ENCODE results near the gene NAALADL2.

NAALADL2 gene

DNA sequence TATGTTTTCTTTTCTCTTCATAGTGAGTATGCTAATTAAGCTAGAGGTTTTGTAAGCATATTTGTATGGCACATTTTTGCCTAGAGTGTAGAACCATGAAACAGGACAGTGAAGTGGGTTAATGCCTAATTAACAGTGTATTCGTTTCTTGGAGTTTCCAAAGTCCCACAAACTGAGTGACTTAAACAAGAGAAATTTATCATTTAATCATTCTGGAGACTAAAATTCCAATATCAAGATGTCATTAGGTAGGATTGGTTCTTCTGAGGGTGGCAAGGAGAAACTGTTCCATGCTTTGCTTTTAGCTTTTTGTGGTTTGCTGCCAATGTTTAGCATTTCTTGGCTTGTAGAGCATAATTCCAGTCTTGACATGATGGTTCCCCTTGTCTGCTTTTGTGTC is 734.2 kb downstream of the NAALADL2 start:
- H3K27ac ChIP-seq, result no peak overlapping the region
- no peak overlapping the region for H3K4me3 ChIP-seq (IDR thresholded peaks at IDR 0.05; ENCODE audit: insufficient read depth, low read depth, low read length)
- no peaks in the 10 kb centered on the region for H3K79me2 ChIP-seq (ENCODE audit: insufficient read depth, low read depth)
- no peak overlapping the region for H3K4me2 ChIP-seq
- no peaks in the 10 kb centered on the region for H4K20me1 ChIP-seq (ENCODE audit: insufficient read depth)
- no peaks in the 10 kb centered on the region for H3K36me3 ChIP-seq (ENCODE audit: insufficient read depth)
- H3K27me3 ChIP-seq (ENCODE audit: insufficient read depth, low read depth), result no peaks in the 10 kb centered on the region
- H3K4me1 ChIP-seq (ENCODE audit: low read depth, poor library complexity, severe bottlenecking), result no peaks in the 10 kb centered on the region
- H2AFZ ChIP-seq (ENCODE audit: low read depth), result no peak overlapping the region
- no peak overlapping the region for H3K9ac ChIP-seq
- TF ChIP-seq CTCF (conservative IDR thresholded peaks at IDR 0.05; ENCODE audit: low read depth, low read length), result no peak

- Histone ChIP-seq H3K27ac (no peak overlapping the region), H3K4me1 (ENCODE audit: low read depth, poor library complexity, severe bottlenecking) (no peaks in the 10 kb centered on the region), H3K4me3 (IDR thresholded peaks at IDR 0.05; ENCODE audit: insufficient read depth, low read depth, low read length) (no peak overlapping the region), H3K36me3 (ENCODE audit: insufficient read depth) (no peaks in the 10 kb centered on the region), H4K20me1 (ENCODE audit: insufficient read depth) (no peaks in the 10 kb centered on the region), H3K79me2 (ENCODE audit: insufficient read depth, low read depth) (no peaks in the 10 kb centered on the region), H3K4me2 (no peak overlapping the region), H2AFZ (ENCODE audit: low read depth) (no peak overlapping the region), H3K9ac (no peak overlapping the region), H3K27me3 (ENCODE audit: insufficient read depth, low read depth) (no peaks in the 10 kb centered on the region)
- no peak for TF ChIP-seq CTCF (conservative IDR thresholded peaks at IDR 0.05; ENCODE audit: low read depth, low read length)
Measured at GRCh38 chr3:175598740-175599139, 739.6 kb downstream of the NAALADL2 start.

GRCh38 chr3:175601521-175601920 is 742.4 kb downstream of the NAALADL2 start:
- Histone ChIP-seq H3K27me3 (ENCODE audit: insufficient read depth, low read depth) (no peaks in the 10 kb centered on the region), H3K27ac (no peak overlapping the region), H3K79me2 (ENCODE audit: insufficient read depth, low read depth) (no peaks in the 10 kb centered on the region), H3K36me3 (ENCODE audit: insufficient read depth) (no peaks in the 10 kb centered on the region), H3K4me3 (IDR thresholded peaks at IDR 0.05; ENCODE audit: insufficient read depth, low read depth, low read length) (no peak overlapping the region), H4K20me1 (ENCODE audit: insufficient read depth) (no peaks in the 10 kb centered on the region), H3K4me1 (ENCODE audit: low read depth, poor library complexity, severe bottlenecking) (no peaks in the 10 kb centered on the region), H2AFZ (ENCODE audit: low read depth) (no peak overlapping the region), H3K4me2 (no peak overlapping the region), H3K9ac (no peak overlapping the region)
- TF ChIP-seq CTCF (conservative IDR thresholded peaks at IDR 0.05; ENCODE audit: low read depth, low read length), result no peak

- no peak overlapping the region for H3K27ac ChIP-seq
- H3K79me2 ChIP-seq (ENCODE audit: insufficient read depth, low read depth), result no peaks in the 10 kb centered on the region
- no peak overlapping the region for H3K4me2 ChIP-seq
- H3K4me1 ChIP-seq (ENCODE audit: low read depth, poor library complexity, severe bottlenecking), result no peaks in the 10 kb centered on the region
- no peaks in the 10 kb centered on the region for H3K27me3 ChIP-seq (ENCODE audit: insufficient read depth, low read depth)
- no peaks in the 10 kb centered on the region for H4K20me1 ChIP-seq (ENCODE audit: insufficient read depth)
- H3K36me3 ChIP-seq (ENCODE audit: insufficient read depth), result no peaks in the 10 kb centered on the region
- H3K9ac ChIP-seq, result no peak overlapping the region
- no peak for TF ChIP-seq CTCF (conservative IDR thresholded peaks at IDR 0.05; ENCODE audit: low read depth, low read length)
- no peak overlapping the region for H3K4me3 ChIP-seq (IDR thresholded peaks at IDR 0.05; ENCODE audit: insufficient read depth, low read depth, low read length)
- no peak overlapping the region for H2AFZ ChIP-seq (ENCODE audit: low read depth)
Measured at GRCh38 chr3:175605851-175606250, 746.7 kb downstream of the NAALADL2 start.
